G401.6 (cell line): Measurements from ENCODE around the gene BRSK2.

Experiments
- FAIRE-seq: peaks from 2 replicates; lab custom pipeline; 2012; peaks lifted over from hg19 to GRCh38; lab: Jason Lieb, UNC

The BRSK2 gene

GRCh38 chr11:1397146-1397861 is 7.6 kb downstream of the BRSK2 start:
- FAIRE-seq, result no peak

- FAIRE-seq, result no peak
These were observed 8.3 kb downstream of the BRSK2 start for GRCh38 chr11:1397862-1398527.

- FAIRE-seq, result no peak
These were observed 8.9 kb downstream of the BRSK2 start for GRCh38 chr11:1398528-1399235.

- no peak for FAIRE-seq
These were observed 9.9 kb downstream of the BRSK2 start for GRCh38 chr11:1399386-1400316.

GRCh38 chr11:1400317-1401170 is 10.8 kb downstream of the BRSK2 start:
- no peak for FAIRE-seq

- FAIRE-seq, result no peak
These were observed 11.4 kb downstream of the BRSK2 start for GRCh38 chr11:1401171-1401445.

- no peak for FAIRE-seq
These were observed 12.0 kb downstream of the BRSK2 start for GRCh38 chr11:1401656-1402221.

- no peak for FAIRE-seq
These were observed 12.8 kb downstream of the BRSK2 start for GRCh38 chr11:1402355-1403077.

GRCh38 chr11:1403078-1403620 is 13.4 kb downstream of the BRSK2 start:
- no peak for FAIRE-seq

GRCh38 chr11:1403721-1404460 is 14.2 kb downstream of the BRSK2 start:
- no peak for FAIRE-seq

GRCh38 chr11:1404461-1405185 is 14.9 kb downstream of the BRSK2 start:
- no peak for FAIRE-seq

GRCh38 chr11:1405186-1406020 is 15.7 kb downstream of the BRSK2 start:
- no peak for FAIRE-seq

GRCh38 chr11:1406571-1407485 is 17.1 kb downstream of the BRSK2 start:
- FAIRE-seq, result no peak

- no peak for FAIRE-seq
These were observed 17.9 kb downstream of the BRSK2 start for GRCh38 chr11:1407668-1408067.

- no peak for FAIRE-seq
These were observed 18.6 kb downstream of the BRSK2 start for GRCh38 chr11:1408346-1408745.

- FAIRE-seq, result no peak
These were observed 19.5 kb downstream of the BRSK2 start for GRCh38 chr11:1409108-1409851.
